GM12865 (cell line): ENCODE results near the gene EHMT1.

Source experiments
- DNase-seq: peaks from one replicate; pipeline ENCODE4 v3.0.0; 2010; ENCODE audit warnings: low read depth
- H3K4me3 ChIP-seq: 2 replicates; pipeline ENCODE4 v1.5.1; 2011; ENCODE audit warnings: mild to moderate bottlenecking, low read depth, low read length, control low read depth
- TF ChIP-seq, protein P1 (sequence below): IDR thresholded peaks from 2 replicates; pipeline ENCODE4 v1.5.1; 2011; ENCODE audit warnings: low read length, control low read depth, low read depth, inconsistent platforms; ENCODE audit not compliant: insufficient read depth; ENCODE audit errors: missing control alignments

The EHMT1 gene

DNA sequence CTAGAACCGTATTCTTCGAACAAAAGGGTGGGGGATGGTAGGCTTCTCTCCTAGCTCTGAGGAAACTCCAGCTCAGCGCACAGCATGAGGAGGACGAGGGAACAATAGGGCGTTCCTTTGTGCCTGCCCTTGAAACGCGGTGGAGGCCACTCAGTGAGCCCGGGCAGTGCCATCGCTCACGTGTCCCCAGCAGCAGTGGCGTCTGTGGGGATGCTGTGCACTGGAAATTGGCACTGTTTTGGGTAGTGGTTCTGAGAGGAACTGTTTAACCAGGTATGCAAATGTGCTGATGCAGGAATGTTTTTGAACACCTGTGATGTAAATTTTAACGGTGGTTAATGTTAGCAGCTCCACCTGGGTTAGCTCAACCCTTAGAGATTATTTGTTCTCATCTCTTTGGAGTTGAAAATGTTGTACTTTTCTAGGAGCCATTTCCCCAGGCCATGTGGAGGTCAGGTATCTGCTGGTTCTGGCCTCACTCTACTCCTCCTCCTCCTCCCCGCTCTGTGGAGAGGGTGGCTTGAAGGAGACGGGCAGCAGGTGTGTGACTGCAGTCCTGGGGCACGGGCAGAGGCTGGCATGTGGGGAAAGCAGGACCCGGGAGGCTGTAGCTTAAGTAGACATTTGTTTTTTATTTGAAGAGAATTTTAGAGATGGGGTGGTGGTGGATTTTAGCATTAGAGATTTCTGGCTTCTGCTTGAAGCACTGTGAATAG is 48.3 kb downstream of the EHMT1 start:
- DNase-seq = peak; percentile 37
- TF ChIP-seq, protein P1, sequence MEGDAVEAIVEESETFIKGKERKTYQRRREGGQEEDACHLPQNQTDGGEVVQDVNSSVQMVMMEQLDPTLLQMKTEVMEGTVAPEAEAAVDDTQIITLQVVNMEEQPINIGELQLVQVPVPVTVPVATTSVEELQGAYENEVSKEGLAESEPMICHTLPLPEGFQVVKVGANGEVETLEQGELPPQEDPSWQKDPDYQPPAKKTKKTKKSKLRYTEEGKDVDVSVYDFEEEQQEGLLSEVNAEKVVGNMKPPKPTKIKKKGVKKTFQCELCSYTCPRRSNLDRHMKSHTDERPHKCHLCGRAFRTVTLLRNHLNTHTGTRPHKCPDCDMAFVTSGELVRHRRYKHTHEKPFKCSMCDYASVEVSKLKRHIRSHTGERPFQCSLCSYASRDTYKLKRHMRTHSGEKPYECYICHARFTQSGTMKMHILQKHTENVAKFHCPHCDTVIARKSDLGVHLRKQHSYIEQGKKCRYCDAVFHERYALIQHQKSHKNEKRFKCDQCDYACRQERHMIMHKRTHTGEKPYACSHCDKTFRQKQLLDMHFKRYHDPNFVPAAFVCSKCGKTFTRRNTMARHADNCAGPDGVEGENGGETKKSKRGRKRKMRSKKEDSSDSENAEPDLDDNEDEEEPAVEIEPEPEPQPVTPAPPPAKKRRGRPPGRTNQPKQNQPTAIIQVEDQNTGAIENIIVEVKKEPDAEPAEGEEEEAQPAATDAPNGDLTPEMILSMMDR = no peak
- H3K4me3 ChIP-seq = no peak overlapping the region

DNA sequence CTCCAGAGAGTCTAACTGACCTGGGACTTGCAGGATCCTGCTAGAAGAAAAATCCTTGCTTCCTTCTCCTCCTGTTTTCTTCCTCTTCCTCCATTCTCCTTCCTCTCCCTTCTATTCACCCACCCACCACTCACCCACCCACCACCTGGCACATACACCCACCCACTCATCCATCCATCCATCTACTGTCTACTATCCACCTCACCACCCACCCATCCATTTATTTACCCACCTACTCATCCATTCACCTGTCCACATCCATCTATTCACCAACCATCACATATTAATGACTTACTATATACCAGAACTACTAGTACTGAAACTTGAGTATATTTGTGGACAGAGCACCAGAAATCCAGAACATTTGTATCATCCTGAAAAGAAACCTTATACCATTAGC is 49.4 kb downstream of the EHMT1 start:
- H3K4me3 ChIP-seq = no peak overlapping the region
- TF ChIP-seq, protein P1 = no peak
- DNase-seq = no peak

DNA sequence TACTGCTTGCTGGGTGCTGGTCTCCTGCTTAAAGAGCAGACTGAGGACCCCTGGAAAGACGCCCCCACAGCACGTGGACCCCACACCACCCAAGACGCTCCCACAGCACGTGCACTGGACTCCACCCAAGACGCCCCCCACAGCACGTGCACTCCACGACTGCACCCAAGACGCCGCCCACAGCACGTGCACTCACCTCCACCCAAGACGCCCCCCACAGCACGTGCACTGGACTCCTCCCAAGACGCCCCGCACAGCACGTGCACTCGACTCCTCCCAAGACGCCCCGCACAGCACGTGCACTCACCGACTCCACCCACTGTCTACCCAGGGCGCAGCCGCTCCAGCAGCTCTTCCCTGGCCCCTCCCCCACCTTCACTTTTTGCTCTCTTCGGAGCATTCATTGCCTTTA is 50.5 kb downstream of the EHMT1 start:
- H3K4me3 ChIP-seq = no peak overlapping the region
- TF ChIP-seq, protein P1 = no peak
- DNase-seq = peak; percentile 42

DNA sequence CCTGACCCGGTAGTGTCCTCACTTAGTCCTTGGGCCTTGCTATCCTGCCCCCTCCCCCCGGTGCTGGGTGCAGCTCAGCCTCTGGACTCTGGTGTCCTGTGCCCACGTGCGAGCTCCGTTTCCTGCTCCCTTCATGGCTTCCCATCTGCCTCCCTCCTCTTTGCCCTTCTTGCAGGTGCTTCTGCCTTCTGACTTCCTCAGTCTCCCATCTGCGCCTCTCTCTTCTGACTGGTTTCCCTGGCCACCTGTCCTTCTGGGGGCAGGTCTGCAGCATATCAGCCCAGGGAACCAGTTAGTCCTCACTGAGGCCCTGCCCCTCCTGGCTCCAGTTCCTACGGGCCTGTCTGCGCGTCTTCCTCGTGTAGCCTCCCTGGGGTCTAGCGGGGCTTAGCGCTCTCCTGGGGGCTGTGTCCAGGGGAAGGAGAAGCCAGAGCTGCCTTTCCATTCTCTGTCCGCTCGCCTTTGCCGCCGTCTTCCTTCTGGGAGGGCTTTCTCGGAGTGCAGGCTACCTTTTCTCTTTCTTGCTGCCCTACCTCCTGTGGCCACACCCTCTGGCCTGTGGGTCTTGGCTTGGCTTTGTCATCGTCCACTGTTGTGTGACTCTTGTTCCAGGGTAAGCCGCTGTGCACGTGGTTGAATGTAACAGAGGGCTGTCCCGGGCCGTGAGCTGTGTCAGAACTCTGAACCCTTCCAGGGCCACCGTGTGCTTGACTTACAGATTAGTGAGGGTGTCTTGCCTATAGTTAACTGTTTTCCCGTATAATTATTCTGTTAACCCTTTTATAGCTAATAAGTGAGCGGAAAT is 51.8 kb downstream of the EHMT1 start:
- TF ChIP-seq, protein P1 = no peak
- no peak for DNase-seq
- H3K4me3 ChIP-seq = no peak overlapping the region

DNA sequence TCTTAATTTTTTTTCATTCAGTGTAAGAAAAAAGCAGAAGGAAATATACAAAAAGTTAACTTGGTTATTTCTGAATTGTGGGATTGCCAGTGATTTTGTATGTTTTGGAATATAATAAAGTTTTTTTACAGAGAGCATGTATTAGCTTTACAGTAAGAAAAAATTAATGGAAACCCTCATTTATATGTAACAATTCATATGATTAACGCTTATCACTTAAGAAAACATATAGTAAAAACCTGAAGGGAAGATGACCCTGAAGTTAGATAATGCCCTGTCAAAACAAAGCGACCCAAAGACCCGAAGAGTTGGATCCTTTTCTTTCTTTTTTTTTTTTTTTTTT is 52.4 kb downstream of the EHMT1 start:
- TF ChIP-seq, protein P1 = no peak
- no peak for DNase-seq
- H3K4me3 ChIP-seq = no peak overlapping the region

DNA sequence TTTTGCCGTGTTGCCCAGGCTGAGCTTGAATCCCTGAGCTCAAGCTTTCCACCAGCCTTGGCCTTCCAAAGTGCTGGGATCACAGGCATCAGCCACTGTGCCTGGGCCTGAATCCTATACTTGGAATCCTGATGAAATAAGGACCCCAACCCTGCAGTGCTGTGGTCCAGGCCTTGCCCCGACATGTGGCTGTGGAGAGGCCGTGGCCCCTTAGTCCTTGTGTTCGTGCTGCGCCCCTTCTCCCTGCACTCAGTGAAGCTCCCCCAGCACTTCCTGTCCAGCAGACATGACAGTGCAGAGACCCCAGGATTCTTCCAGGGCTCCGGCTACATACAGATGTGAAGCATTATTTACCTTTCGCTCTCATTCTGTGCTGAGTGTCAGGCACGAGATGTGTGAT is 52.9 kb downstream of the EHMT1 start:
- TF ChIP-seq, protein P1 = no peak
- no peak overlapping the region for H3K4me3 ChIP-seq
- no peak for DNase-seq
